GM23338 (cell line): ENCODE results near the gene GAS2. TPM values are rescaled to one million over a fixed set of nuclear protein-coding genes. Genes with fewer than 3 reads are reported as not detected.

Source experiments
- ATAC-seq: fragments of 200-7000 bp; cut with Tn5 transposase; 3 replicates; pipeline ENCODE4 v1.9.1; 2020
- DNase-seq: peaks from one replicate; pipeline ENCODE4 v3.0.0-alpha.2; 2015; ENCODE audit warnings: low spot score
- H2AFZ ChIP-seq: fragments of 200-600 bp; sonication (generic); 2 replicates; pipeline ENCODE4 v1.8.0; 2016; ENCODE audit warnings: antibody characterized with exemption, mild to moderate bottlenecking, moderate library complexity
- H3F3A ChIP-seq: fragments of 200-600 bp; sonication (generic); replicated peaks from 2 replicates; pipeline ENCODE4 v1.8.0; 2017; ENCODE audit warnings: antibody characterized with exemption, mixed run types, low read depth
- H3K27ac ChIP-seq: fragments of 200-600 bp; sonication (generic); 2 replicates; pipeline ENCODE4 v1.6.1; 2016; ENCODE audit warnings: low read depth
- H3K27me3 ChIP-seq: fragments of 200-600 bp; sonication (generic); 2 replicates; pipeline ENCODE4 v1.8.0; 2016; ENCODE audit warnings: mild to moderate bottlenecking, mixed run types, moderate library complexity; ENCODE audit not compliant: insufficient read depth
- H3K36me3 ChIP-seq: fragments of 200-600 bp; sonication (generic); 2 replicates; pipeline ENCODE4 v1.8.0; 2016; ENCODE audit warnings: mild to moderate bottlenecking; ENCODE audit not compliant: insufficient read depth
- H3K4me1 ChIP-seq: fragments of 200-600 bp; sonication (generic); 2 replicates; pipeline ENCODE4 v1.8.0; 2016; ENCODE audit warnings: mild to moderate bottlenecking, moderate library complexity; ENCODE audit not compliant: insufficient read depth
- H3K4me2 ChIP-seq: fragments of 200-600 bp; sonication (generic); 2 replicates; pipeline ENCODE4 v1.7.1; 2017; ENCODE audit warnings: mixed run types
- H3K4me3 ChIP-seq: fragments of 200-600 bp; sonication (generic); 2 replicates; pipeline ENCODE4 v1.6.1; 2016; ENCODE audit warnings: mixed run types
- H3K79me2 ChIP-seq: fragments of 200-600 bp; sonication (generic); replicated peaks from 2 replicates; pipeline ENCODE4 v1.8.0; 2017; ENCODE audit warnings: mild to moderate bottlenecking; ENCODE audit not compliant: insufficient read depth
- H3K9me2 ChIP-seq: fragments of 200-600 bp; sonication (generic); 2 replicates; pipeline ENCODE4 v1.8.0; 2017; ENCODE audit not compliant: insufficient read depth
- H4K20me1 ChIP-seq: fragments of 200-600 bp; sonication (generic); replicated peaks from 2 replicates; pipeline ENCODE4 v1.8.0; 2017; ENCODE audit warnings: mild to moderate bottlenecking; ENCODE audit not compliant: insufficient read depth
- H3K27ac Mint-ChIP-seq: 2 replicates; pipeline ENCODE4 v1.8.0; 2020; ENCODE audit warnings: inconsistent platforms, mild to moderate bottlenecking, moderate library complexity, mixed read lengths
- H3K27me3 Mint-ChIP-seq: 3 replicates; pipeline ENCODE4 v1.8.0; 2022; ENCODE audit warnings: low read depth, mild to moderate bottlenecking, moderate library complexity, mixed read lengths, inconsistent platforms; ENCODE audit not compliant: insufficient read depth, poor library complexity
- H3K36me3 Mint-ChIP-seq: 3 replicates; pipeline ENCODE4 v1.8.0; 2021; ENCODE audit warnings: low read depth, mild to moderate bottlenecking, inconsistent platforms, moderate library complexity, mixed read lengths
- H3K4me1 Mint-ChIP-seq: 3 replicates; pipeline ENCODE4 v1.8.0; 2020; ENCODE audit warnings: mild to moderate bottlenecking, inconsistent platforms, mixed read lengths
- H3K4me3 Mint-ChIP-seq: 3 replicates; pipeline ENCODE4 v1.8.0; 2021; ENCODE audit warnings: moderate library complexity, mild to moderate bottlenecking, inconsistent platforms, mixed read lengths
- H3K9me3 Mint-ChIP-seq: 3 replicates; pipeline ENCODE4 v1.8.0; 2020; ENCODE audit warnings: moderate library complexity, mild to moderate bottlenecking, inconsistent platforms, mixed read lengths
- EZH2 ChIP-seq: fragments of 200-600 bp; sonication (generic); IDR thresholded peaks from one replicate; pipeline ENCODE4 v1.8.0; 2017; ENCODE audit warnings: antibody characterized with exemption, mild to moderate bottlenecking, low read depth; ENCODE audit not compliant: unreplicated experiment
- POLR2AphosphoS5 ChIP-seq: IDR thresholded peaks from 2 replicates; pipeline ENCODE4 v1.6.1; 2016; ENCODE audit warnings: antibody characterized with exemption, low read depth
- ZNF114 ChIP-seq: fragments of 250-450 bp; sonication (Bioruptor Pico); IDR thresholded peaks from 2 replicates; pipeline ENCODE4 v1.5.0; 2020; ENCODE audit warnings: mild to moderate bottlenecking, moderate library complexity
- ZNF331 ChIP-seq: fragments of 250-450 bp; sonication (Bioruptor Pico); IDR thresholded peaks from 2 replicates; pipeline ENCODE4 v1.5.0; 2020; ENCODE audit warnings: low read depth, mild to moderate bottlenecking, moderate library complexity
- polyA plus RNA-seq: library from polyadenylated mRNA; unstranded; fragments of >200 nt; fragmentation: Nextera tagmentation; extraction: Ambion mirVana; gene quantifications from 2 replicates; pipeline ENCODE4 v1.2.1, GENCODE V29; 2016
- small RNA-seq: library from RNA; depleted of rRNA; stranded (forward); fragments of <200 nt; gene quantifications from one replicate; pipeline ENCODE3, GENCODE V24; 2014; ENCODE audit warnings: low replicate concordance
- total RNA-seq: library from RNA; depleted of rRNA; stranded (reverse); fragments of >200 nt; shearing (Covaris generic); gene quantifications from 2 replicates; pipeline ENCODE4 v1.2.3, GENCODE V29; 2014; rRNA removed
- TF ChIP-seq, protein P1 (sequence below), 2 experiments: fragments of 200-600 bp in 1 of 2; sonication (generic) in 1 of 2; conservative IDR thresholded peaks; 2 replicates each; pipeline versions ENCODE4 v1.5.1 to v1.6.1; 2016 to 2017; ENCODE audit warnings: antibody characterized with exemption in 2 of 2, low read depth in 2 of 2, mild to moderate bottlenecking in 2 of 2, moderate library complexity in 1 of 2

The GAS2 gene
- total and polyA plus RNA-seq, 2 experiments from 2014 or later: 2.6 to 6.7 TPM

- no peak for TF ChIP-seq ZNF114 (CRISPR knock-in tag)
These were observed 185.1 kb downstream of the GAS2 start (continued) for GRCh38 chr11:22851477-22851876.

GRCh38 chr11:22859756-22860155 is 193.3 kb downstream of the GAS2 start:
- Mint-ChIP-seq H3K9me3 (peaks cover 3% of the 10 kb centered on the region; the same call in 2 of the 3 replicates), H3K36me3 (peaks cover 3% of the 10 kb centered on the region; the same call in 2 of the 3 replicates), H3K4me3 (no peak overlapping the region), H3K27ac (no peak overlapping the region; the same call in 1 of the 2 replicates), H3K27me3 (no peaks in the 10 kb centered on the region), H3K4me1 (peaks cover 7% of the 10 kb centered on the region)
- no peak for DNase-seq
- no peaks in the 10 kb centered on the region; the same call in 1 of the 2 replicates for H3K36me3 ChIP-seq
- peaks cover 3% of the 10 kb centered on the region; the same call in 1 of the 2 replicates for H3K4me1 ChIP-seq
- no peaks in the 10 kb centered on the region for H4K20me1 ChIP-seq
- H3K27ac ChIP-seq: no peak overlapping the region
- H3K27me3 ChIP-seq: no peaks in the 10 kb centered on the region
- no peak overlapping the region for H3K4me3 ChIP-seq
- no peaks in the 10 kb centered on the region for H3K9me2 ChIP-seq
- TF ChIP-seq ZNF331: no peak
- TF ChIP-seq EZH2: no peak
- TF ChIP-seq POLR2AphosphoS5: no peak
- no peak overlapping the region for H3K4me2 ChIP-seq
- H3F3A ChIP-seq: no peaks in the 10 kb centered on the region
- H3K79me2 ChIP-seq: no peaks in the 10 kb centered on the region
- no peak overlapping the region for H2AFZ ChIP-seq
- no peak for ATAC-seq

DNA sequence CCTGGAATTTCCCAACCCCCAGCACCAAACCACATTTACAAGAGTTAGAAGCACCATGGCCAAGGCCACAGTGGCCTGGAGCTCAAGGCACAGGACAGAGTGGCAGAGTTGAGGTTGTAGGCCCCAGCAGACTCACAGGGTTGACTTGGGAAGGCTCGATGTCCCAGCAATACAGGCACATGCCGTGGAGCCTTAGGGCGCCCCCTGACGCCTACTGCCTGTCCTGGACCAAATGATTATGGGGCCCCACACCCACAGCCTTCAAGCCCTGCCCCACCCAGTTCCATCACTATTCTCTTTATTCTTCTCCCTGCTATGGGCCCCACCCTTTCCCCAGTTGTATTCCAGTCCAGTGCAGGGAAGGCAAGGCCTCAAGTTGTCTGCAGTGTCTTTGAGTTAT is 193.8 kb downstream of the GAS2 start, which contains the start of gene CCDC179:
TSS of gene CCDC179 (minus strand) at position 234 of the 400 bp plus-strand sequence. CDS start at position 181, 53 bp downstream.
- H3K4me2 ChIP-seq: no peak within 1 kb of the TSS
- no peak within 1 kb of the TSS for H3K4me3 ChIP-seq
- H3F3A ChIP-seq: no peaks in the 10 kb centered on the region
- ATAC-seq (no peak), DNase-seq (no peak)
- no peaks in the 10 kb centered on the region; the same call in 1 of the 2 replicates for H3K36me3 ChIP-seq
- H3K27me3 ChIP-seq: no peaks in the 10 kb centered on the region
- TF ChIP-seq, protein P1, sequence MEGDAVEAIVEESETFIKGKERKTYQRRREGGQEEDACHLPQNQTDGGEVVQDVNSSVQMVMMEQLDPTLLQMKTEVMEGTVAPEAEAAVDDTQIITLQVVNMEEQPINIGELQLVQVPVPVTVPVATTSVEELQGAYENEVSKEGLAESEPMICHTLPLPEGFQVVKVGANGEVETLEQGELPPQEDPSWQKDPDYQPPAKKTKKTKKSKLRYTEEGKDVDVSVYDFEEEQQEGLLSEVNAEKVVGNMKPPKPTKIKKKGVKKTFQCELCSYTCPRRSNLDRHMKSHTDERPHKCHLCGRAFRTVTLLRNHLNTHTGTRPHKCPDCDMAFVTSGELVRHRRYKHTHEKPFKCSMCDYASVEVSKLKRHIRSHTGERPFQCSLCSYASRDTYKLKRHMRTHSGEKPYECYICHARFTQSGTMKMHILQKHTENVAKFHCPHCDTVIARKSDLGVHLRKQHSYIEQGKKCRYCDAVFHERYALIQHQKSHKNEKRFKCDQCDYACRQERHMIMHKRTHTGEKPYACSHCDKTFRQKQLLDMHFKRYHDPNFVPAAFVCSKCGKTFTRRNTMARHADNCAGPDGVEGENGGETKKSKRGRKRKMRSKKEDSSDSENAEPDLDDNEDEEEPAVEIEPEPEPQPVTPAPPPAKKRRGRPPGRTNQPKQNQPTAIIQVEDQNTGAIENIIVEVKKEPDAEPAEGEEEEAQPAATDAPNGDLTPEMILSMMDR (conservative IDR thresholded peaks at IDR 0.05; ENCODE audit: low read depth in 2 of 2): peak; percentile 9 to 41; a peak in 1 of 4 replicates
- no peak for TF ChIP-seq EZH2
- Mint-ChIP-seq H3K4me3 (no peak within 1 kb of the TSS), H3K9me3 (peaks cover 3% of the 10 kb centered on the region; the same call in 2 of the 3 replicates), H3K27ac (no peak within 1 kb of the TSS; the same call in 1 of the 2 replicates), H3K4me1 (peaks cover 7% of the 10 kb centered on the region), H3K27me3 (no peaks in the 10 kb centered on the region), H3K36me3 (peaks cover 3% of the 10 kb centered on the region; the same call in 2 of the 3 replicates)
- H3K27ac ChIP-seq: no peak within 1 kb of the TSS
- no peak within 1 kb of the TSS for H2AFZ ChIP-seq
- no peaks in the 10 kb centered on the region for H3K9me2 ChIP-seq
- peaks cover 3% of the 10 kb centered on the region; the same call in 1 of the 2 replicates for H3K4me1 ChIP-seq
- no peaks in the 10 kb centered on the region for H3K79me2 ChIP-seq
- H4K20me1 ChIP-seq: no peaks in the 10 kb centered on the region

Small RNA genes lying within 50 kb of the gene (small RNA-seq; reads per million reads assigned to genes)
- gene RNA5SP338: 0.65 reads per million, percentile 45 among the genes with 10 or more reads in this experiment

Other genes starting within 250 kb of the GAS2 start
- gene FANCF, start 40.8 kb upstream of the GAS2 start, total RNA-seq: 31.8 and 34.6 TPM in 2 replicates
- 17.0 and 18.8 TPM in 2 replicates for gene FANCF, start 40.8 kb upstream of the GAS2 start, polyA plus RNA-seq
- 4.1 and 5.4 TPM in 2 replicates for gene SVIP, start 163.2 kb downstream of the GAS2 start, total RNA-seq
- 13.5 and 15.5 TPM in 2 replicates for gene SVIP, start 163.2 kb downstream of the GAS2 start, polyA plus RNA-seq
- not detected in 2 replicates for gene CCDC179, start 193.9 kb downstream of the GAS2 start, total RNA-seq
- gene CCDC179, start 193.9 kb downstream of the GAS2 start, polyA plus RNA-seq: not detected in 2 replicates